Thyroid gland (tissue), 4 donors: ENCODE results near the gene FEN1. TPM values are rescaled to one million over a fixed set of nuclear protein-coding genes. Genes with fewer than 3 reads are reported as not detected.

Experiments used
- DNase-seq, 2 donors: peaks; one replicate each; pipeline ENCODE4 v3.0.0-alpha.2; 2019
- H3K27ac ChIP-seq, 3 donors: fragments of 200-600 bp; sonication (generic); 1 replicate in 2 of 3; 2 replicates in 1 of 3; pipeline ENCODE4 v1.5.1; 2016 to 2019; ENCODE audit warnings: mild to moderate bottlenecking in 1 of 3, moderate library complexity in 1 of 3
- H3K27me3 ChIP-seq: fragments of 200-600 bp; sonication (generic); one replicate; pipeline ENCODE4 v1.5.1; 2019
- H3K36me3 ChIP-seq, 2 donors: fragments of 200-600 bp; sonication (generic); one replicate each; pipeline ENCODE4 v1.5.1; 2016 to 2019
- H3K4me1 ChIP-seq, 2 donors: fragments of 200-600 bp; sonication (generic); one replicate each; pipeline ENCODE4 v1.5.1; 2017 to 2019
- H3K4me3 ChIP-seq, 3 donors: fragments of 200-600 bp; sonication (generic); replicated peaks in 1 of 3; 1 replicate in 2 of 3; 2 replicates in 1 of 3; pipeline ENCODE4 v1.5.1; 2016; ENCODE audit warnings: mild to moderate bottlenecking in 1 of 3
- H3K9me3 ChIP-seq: fragments of 200-600 bp; sonication (generic); one replicate; pipeline ENCODE4 v1.5.1; 2017
- CTCF ChIP-seq, 6 experiments: fragments of 200-600 bp in 3 of 6; fragments of 450-650 bp in 3 of 6; sonication (generic) in 3 of 6; IDR thresholded peaks; one replicate each; pipeline ENCODE4 v1.5.1; 2016 to 2019; ENCODE audit warnings: antibody characterized with exemption in 6 of 6, mild to moderate bottlenecking in 2 of 6, inconsistent platforms in 1 of 6, moderate library complexity in 1 of 6
- POLR2A ChIP-seq, 2 donors: fragments of 450-650 bp; IDR thresholded peaks; one replicate each; pipeline ENCODE4 v1.6.1; 2017; ENCODE audit warnings: antibody characterized with exemption in 2 of 2, mild to moderate bottlenecking in 2 of 2, moderate library complexity in 1 of 2
- WGBS, 2 donors: methylation state at CpG; one replicate each; pipeline ENCODE4 v1.1.5; 2017; 5-methylcytosine and 5-hydroxymethylcytosine counted together
- intact Hi-C: fragments of 100-400 bp; cut with DNase I; formaldehyde crosslinking; loops from one replicate; pipeline ENCODE4 v1.15.1; 2023
- total RNA-seq, 4 donors: library from RNA; depleted of rRNA; stranded (reverse); fragments of >200 nt; gene quantifications; one replicate each; pipeline ENCODE4 v1.2.3, GENCODE V29; 2016

The FEN1 gene
- total RNA-seq, 4 donors from 2014 or later: 4.1 to 6.3 (median 5.2) TPM

- DNase-seq: peak; percentile 69 to 74
- peaks cover 0 to under 1% of the 10 kb centered on the region in 2 donors for H3K4me1 ChIP-seq
- 70 to 87% methylated on average over 7 of the region's 11 CpGs for WGBS, 2 donors
- no peaks in the 10 kb centered on the region for H3K9me3 ChIP-seq
- no peak overlapping the region for H3K4me3 ChIP-seq
- no peaks in the 10 kb centered on the region for H3K27me3 ChIP-seq
- H3K27ac ChIP-seq: peak overlapping the region in 1 of 3 donors; percentile 41
- peak in 2 of 6 experiments; percentile 16 to 21 for TF ChIP-seq CTCF (IDR thresholded peaks at IDR 0.05)
- TF ChIP-seq POLR2A (IDR thresholded peaks at IDR 0.05): no peak
- H3K36me3 ChIP-seq: peaks cover 37 to 41% of the 10 kb centered on the region in 2 donors
- intact Hi-C loops: no loop called here
Observed at GRCh38 chr11:61785837-61786402, 6.8 kb upstream of the FEN1 start.

GRCh38 chr11:61787928-61788491 is 4.7 kb upstream of the FEN1 start:
- TF ChIP-seq CTCF (IDR thresholded peaks at IDR 0.05) (no peak), POLR2A (IDR thresholded peaks at IDR 0.05) (no peak)
- DNase-seq: no peak
- Histone ChIP-seq H3K36me3 (peaks cover 37 to 41% of the 10 kb centered on the region in 2 donors), H3K27ac (no peak overlapping the region), H3K4me3 (no peak overlapping the region), H3K9me3 (no peaks in the 10 kb centered on the region), H3K4me1 (peaks cover 1 to 13% of the 10 kb centered on the region in 2 donors), H3K27me3 (no peaks in the 10 kb centered on the region)
- WGBS, 2 donors: 60 to 64% methylated on average over 7 to 9 of the region's 9 CpGs
- intact Hi-C loops: no loop called here

- TF ChIP-seq POLR2A (IDR thresholded peaks at IDR 0.05): no peak
- TF ChIP-seq CTCF (IDR thresholded peaks at IDR 0.05): no peak
- no peaks in the 10 kb centered on the region for H3K27me3 ChIP-seq
- DNase-seq: peak; percentile 60 to 67
- peak overlapping the region; percentile 91 to 98 (median 96) for H3K27ac ChIP-seq
- H3K36me3 ChIP-seq: peaks cover 32 to 33% of the 10 kb centered on the region in 2 donors
- H3K9me3 ChIP-seq: no peaks in the 10 kb centered on the region
- peaks cover 6 to 22% of the 10 kb centered on the region in 2 donors for H3K4me1 ChIP-seq
- intact Hi-C loops: loop anchor here (5.0 kb wide), 1 partner anchor 315 kb away; no protein-coding TSS in a partner anchor
- H3K4me3 ChIP-seq: peak overlapping the region; percentile 68 to 83 (median 75)
- WGBS, 2 donors: 6 to 7% methylated on average over 14 of the region's 14 CpGs
Observed at GRCh38 chr11:61791737-61792309, 888 bp upstream of the FEN1 start.

GRCh38 chr11:61793083-61793828 is 545 bp downstream of the FEN1 start:
- no peak for TF ChIP-seq POLR2A (IDR thresholded peaks at IDR 0.05)
- no peak for TF ChIP-seq CTCF (IDR thresholded peaks at IDR 0.05)
- Histone ChIP-seq H3K9me3 (no peaks in the 10 kb centered on the region), H3K4me3 (peak overlapping the region; percentile 68 to 83 (median 75)), H3K27ac (peak overlapping the region in 2 of 3 donors; percentile 96 to 98), H3K36me3 (peaks cover 17 to 20% of the 10 kb centered on the region in 2 donors), H3K4me1 (peaks cover 6 to 22% of the 10 kb centered on the region in 2 donors), H3K27me3 (no peaks in the 10 kb centered on the region)
- DNase-seq: no peak
- intact Hi-C loops: loop anchor here (5.0 kb wide), 1 partner anchor 314 kb away; no protein-coding TSS in a partner anchor
- WGBS, 2 donors: 3 to 4% methylated on average over 25 to 26 of the region's 29 CpGs
